Endodermal cell (in vitro differentiated cells): Measurements from ENCODE around the gene HIP1. TPM values are rescaled to one million over a fixed set of nuclear protein-coding genes. Genes with fewer than 3 reads are reported as not detected.

Experiments used
- DNase-seq: peaks from one replicate; pipeline ENCODE4 v3.0.0-alpha.2; 2017
- H3K27ac ChIP-seq: 2 replicates; pipeline ENCODE4 v1.5.1; 2013; ENCODE audit warnings: mild to moderate bottlenecking, low read depth, low read length, moderate library complexity
- H3K27me3 ChIP-seq: 2 replicates; pipeline ENCODE4 v1.6.1; 2013; ENCODE audit warnings: mild to moderate bottlenecking, low read length, moderate library complexity; ENCODE audit not compliant: insufficient read depth, control insufficient read depth, poor library complexity, severe bottlenecking
- H3K36me3 ChIP-seq: 2 replicates; pipeline ENCODE4 v1.7.0; 2013; ENCODE audit warnings: mild to moderate bottlenecking, low read length, moderate library complexity; ENCODE audit not compliant: control insufficient read depth, insufficient read depth
- H3K4me1 ChIP-seq: one replicate; pipeline ENCODE4 v1.7.0; 2013; ENCODE audit warnings: low read length; ENCODE audit not compliant: control insufficient read depth, insufficient read depth
- H3K4me3 ChIP-seq: 2 replicates; pipeline ENCODE4 v1.5.1; 2013; ENCODE audit warnings: mild to moderate bottlenecking, low read length, moderate library complexity
- H3K9ac ChIP-seq: 2 replicates; pipeline ENCODE4 v1.6.1; 2013; ENCODE audit warnings: mild to moderate bottlenecking, low read length, moderate library complexity; ENCODE audit not compliant: poor library complexity, severe bottlenecking; ENCODE audit errors: extremely low read depth
- H3K9me3 ChIP-seq: 2 replicates; pipeline ENCODE4 v1.6.1; 2013; ENCODE audit warnings: mild to moderate bottlenecking, low read length, moderate library complexity; ENCODE audit not compliant: control insufficient read depth
- H3K27ac Mint-ChIP-seq: 2 replicates; pipeline ENCODE4 v1.8.0; 2020; ENCODE audit warnings: mixed read lengths
- H3K27me3 Mint-ChIP-seq: 2 replicates; pipeline ENCODE4 v1.8.0; 2021; ENCODE audit warnings: mild to moderate bottlenecking, mixed read lengths; ENCODE audit not compliant: insufficient read depth
- H3K36me3 Mint-ChIP-seq: 2 replicates; pipeline ENCODE4 v1.8.0; 2020; ENCODE audit warnings: low read depth, mixed read lengths
- H3K4me1 Mint-ChIP-seq: 2 replicates; pipeline ENCODE4 v1.8.0; 2020; ENCODE audit warnings: mixed read lengths
- H3K4me3 Mint-ChIP-seq: 2 replicates; pipeline ENCODE4 v1.8.0; 2020; ENCODE audit warnings: mild to moderate bottlenecking, moderate library complexity, mixed read lengths
- H3K9me3 Mint-ChIP-seq: 2 replicates; pipeline ENCODE4 v1.8.0; 2020; ENCODE audit warnings: mild to moderate bottlenecking, mixed read lengths
- WGBS, 2 experiments: methylation state at CpG; one replicate each; pipeline versions ENCODE4 v1.1.5 to v1.1.7; 2013; ENCODE audit warnings: missing lambda C conversion rate in 2 of 2, mixed read lengths in 1 of 2; ENCODE audit not compliant: insufficient coverage in 1 of 2, insufficient read length in 1 of 2; 5-methylcytosine and 5-hydroxymethylcytosine counted together
- total RNA-seq, 2 donors: library from RNA; stranded (reverse); fragmentation: NEBNext Ultra II Directional in 1 of 2; extraction: Animal tissue kit (Norgen Biotek cat#: 25700) in 1 of 2; gene quantifications; 2 replicates in 1 of 2; 3 replicates in 1 of 2; pipeline ENCODE4 v1.2.1, GENCODE V29; 2021
- TF ChIP-seq, protein P1 (sequence below): fragments of 200-600 bp; sonication (generic); conservative IDR thresholded peaks from 2 replicates; pipeline ENCODE4 v1.5.0; 2021; ENCODE audit warnings: antibody characterized with exemption, mild to moderate bottlenecking

The HIP1 gene
- total RNA-seq, 2 donors from 2014 or later = 64.7 to 70.0 TPM

DNA sequence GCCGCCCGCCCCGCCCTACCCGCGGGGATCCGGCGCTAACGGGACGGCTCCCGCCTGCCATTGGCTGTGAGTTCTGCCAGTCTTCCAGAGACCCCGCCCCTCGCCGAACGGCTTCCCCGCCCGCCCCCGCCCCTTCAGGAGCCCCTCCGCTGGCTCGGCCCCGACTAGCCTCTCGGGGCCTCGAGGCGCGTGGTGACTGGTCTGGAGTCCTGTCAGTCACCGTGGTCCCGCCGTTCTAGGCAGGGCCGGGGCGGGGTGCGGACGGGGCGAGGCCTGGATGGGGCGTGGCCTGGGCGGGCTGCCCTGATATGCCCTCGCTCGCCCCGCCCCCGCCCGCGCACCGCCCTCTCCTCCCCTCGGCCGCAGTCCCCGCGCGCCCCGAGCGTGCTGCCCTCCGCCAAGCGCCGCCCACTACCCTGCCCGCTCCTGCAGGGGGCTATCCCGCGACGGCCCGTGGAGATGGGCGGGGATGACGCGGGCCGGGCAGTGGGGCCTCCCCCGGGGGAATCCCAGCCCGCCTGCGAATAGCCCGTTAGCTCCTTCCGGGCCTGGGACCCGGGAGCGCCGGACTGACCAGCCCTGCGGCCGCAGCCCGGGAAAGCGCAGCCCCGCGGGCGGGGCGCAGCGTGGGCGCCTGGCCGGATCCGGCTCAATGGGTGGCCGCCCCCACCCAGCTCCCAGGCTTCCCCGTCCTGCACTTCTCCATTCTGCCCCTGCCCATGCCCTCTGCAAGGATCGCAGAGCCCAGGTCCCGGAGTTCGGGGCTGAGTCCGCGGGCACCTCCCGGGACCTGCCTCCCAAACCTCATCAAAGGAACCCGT lies 444 bp upstream of the HIP1 start:
- Mint-ChIP-seq H3K27ac (peak overlapping the region; percentile 89), H3K36me3 (no peaks in the 10 kb centered on the region), H3K9me3 (no peaks in the 10 kb centered on the region), H3K4me3 (peak overlapping the region; percentile 86), H3K4me1 (peaks cover 20% of the 10 kb centered on the region), H3K27me3 (peaks cover 29% of the 10 kb centered on the region)
- peak overlapping the region; percentile 87 for H3K4me3 ChIP-seq
- H3K4me1 ChIP-seq = no peaks in the 10 kb centered on the region
- H3K27ac ChIP-seq = no peak overlapping the region
- no peaks in the 10 kb centered on the region for H3K36me3 ChIP-seq
- H3K9ac ChIP-seq = peak overlapping the region; percentile 4
- DNase-seq = peak; percentile 100
- TF ChIP-seq, protein P1, sequence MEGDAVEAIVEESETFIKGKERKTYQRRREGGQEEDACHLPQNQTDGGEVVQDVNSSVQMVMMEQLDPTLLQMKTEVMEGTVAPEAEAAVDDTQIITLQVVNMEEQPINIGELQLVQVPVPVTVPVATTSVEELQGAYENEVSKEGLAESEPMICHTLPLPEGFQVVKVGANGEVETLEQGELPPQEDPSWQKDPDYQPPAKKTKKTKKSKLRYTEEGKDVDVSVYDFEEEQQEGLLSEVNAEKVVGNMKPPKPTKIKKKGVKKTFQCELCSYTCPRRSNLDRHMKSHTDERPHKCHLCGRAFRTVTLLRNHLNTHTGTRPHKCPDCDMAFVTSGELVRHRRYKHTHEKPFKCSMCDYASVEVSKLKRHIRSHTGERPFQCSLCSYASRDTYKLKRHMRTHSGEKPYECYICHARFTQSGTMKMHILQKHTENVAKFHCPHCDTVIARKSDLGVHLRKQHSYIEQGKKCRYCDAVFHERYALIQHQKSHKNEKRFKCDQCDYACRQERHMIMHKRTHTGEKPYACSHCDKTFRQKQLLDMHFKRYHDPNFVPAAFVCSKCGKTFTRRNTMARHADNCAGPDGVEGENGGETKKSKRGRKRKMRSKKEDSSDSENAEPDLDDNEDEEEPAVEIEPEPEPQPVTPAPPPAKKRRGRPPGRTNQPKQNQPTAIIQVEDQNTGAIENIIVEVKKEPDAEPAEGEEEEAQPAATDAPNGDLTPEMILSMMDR = no peak
- H3K9me3 ChIP-seq = no peaks in the 10 kb centered on the region
- 0% methylated on average over 18 to 89 of the region's 89 CpGs for WGBS, 2 experiments
- H3K27me3 ChIP-seq = peaks cover 16% of the 10 kb centered on the region

DNA sequence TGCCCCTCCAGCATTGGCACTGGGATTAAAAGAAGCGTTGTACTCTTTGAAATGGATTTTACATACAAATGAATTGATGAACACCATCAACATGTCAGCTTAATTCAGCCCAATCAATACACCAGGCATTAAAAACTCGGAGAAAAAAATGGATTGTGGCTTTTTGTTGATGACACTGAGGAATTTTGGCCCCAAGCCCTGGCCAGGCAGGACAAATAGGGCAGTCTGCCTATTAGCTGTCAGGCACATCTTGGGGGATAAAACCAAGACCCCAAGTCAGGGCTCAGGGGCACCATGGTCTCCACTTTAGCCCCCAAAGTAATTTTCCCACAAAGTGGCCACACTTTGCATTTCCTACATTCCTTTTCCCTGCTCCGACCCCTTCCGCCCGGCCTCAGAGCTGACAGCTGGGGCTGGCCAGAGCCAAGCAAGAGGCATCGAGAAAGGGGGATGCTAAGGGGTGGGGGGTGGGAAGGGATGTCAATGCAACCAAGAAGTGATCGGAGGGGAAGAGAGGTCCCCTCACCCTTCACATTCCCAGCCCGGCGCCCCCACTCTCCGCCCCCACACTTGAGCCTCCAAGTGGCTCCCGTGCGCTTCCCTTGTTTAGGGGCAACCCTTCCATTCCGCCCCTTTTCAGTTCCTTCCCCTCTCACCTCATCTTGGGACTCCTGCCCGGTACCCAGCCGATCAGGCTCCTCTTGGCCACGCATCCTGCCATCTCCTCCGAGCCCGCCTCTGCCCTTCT lies 711 bp downstream of the HIP1 start:
- TF ChIP-seq, protein P1 = no peak
- Histone ChIP-seq H3K36me3 (no peaks in the 10 kb centered on the region), H3K27me3 (peaks cover 16% of the 10 kb centered on the region), H3K4me1 (no peaks in the 10 kb centered on the region), H3K9ac (no peak overlapping the region), H3K4me3 (peak overlapping the region; percentile 87), H3K27ac (no peak overlapping the region), H3K9me3 (no peaks in the 10 kb centered on the region)
- Mint-ChIP-seq H3K27me3 (peaks cover 29% of the 10 kb centered on the region), H3K9me3 (no peaks in the 10 kb centered on the region), H3K36me3 (no peaks in the 10 kb centered on the region), H3K4me3 (peak overlapping the region; percentile 86), H3K4me1 (peaks cover 20% of the 10 kb centered on the region), H3K27ac (peak overlapping the region; percentile 39)
- peak; percentile 80 for DNase-seq
- WGBS, 2 experiments = 6 to 13% methylated on average over 7 to 16 of the region's 18 CpGs

DNA sequence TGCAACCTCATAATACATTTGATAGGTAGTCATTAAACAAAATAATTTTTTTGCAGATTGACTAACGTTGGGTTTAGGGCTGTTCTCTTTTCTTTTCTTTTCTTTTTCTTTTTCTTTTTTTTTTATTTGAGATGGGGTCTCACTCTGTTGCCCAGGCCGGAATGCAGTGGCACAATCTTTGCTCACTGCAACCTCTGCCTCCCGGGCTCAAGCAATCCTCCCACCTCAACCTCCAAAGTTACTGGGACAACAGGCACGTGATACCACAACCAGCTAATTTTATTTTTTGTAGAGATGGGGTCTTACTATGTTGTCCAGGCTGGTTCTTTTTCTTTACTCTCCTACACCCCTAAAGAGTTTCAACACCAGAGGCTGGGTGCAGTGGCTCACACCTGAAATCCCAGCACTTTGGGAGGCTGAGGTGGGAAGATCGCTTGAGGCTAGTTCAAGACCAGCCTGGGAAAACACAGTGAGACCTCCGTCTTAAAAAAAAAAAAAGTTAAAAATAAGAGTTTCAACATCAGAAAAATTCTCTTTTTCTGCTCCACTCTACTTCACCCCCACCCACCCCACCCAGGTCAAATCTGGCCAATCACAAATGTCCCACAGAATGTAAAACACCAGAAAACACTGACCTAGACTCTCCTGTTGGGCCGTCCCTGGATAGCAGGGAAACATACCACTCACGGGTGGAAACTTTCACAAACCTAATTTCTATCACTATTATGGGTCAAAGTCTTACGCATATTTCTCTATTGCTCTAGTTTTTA lies 3.0 kb downstream of the HIP1 start:
- no peaks in the 10 kb centered on the region for H3K36me3 Mint-ChIP-seq
- no peak for DNase-seq
- no peak overlapping the region for H3K9ac ChIP-seq
- H3K27me3 Mint-ChIP-seq = peaks cover 27% of the 10 kb centered on the region
- no peak overlapping the region for H3K27ac Mint-ChIP-seq
- no peaks in the 10 kb centered on the region for H3K9me3 ChIP-seq
- H3K4me1 Mint-ChIP-seq = peaks cover 18% of the 10 kb centered on the region
- TF ChIP-seq, protein P1 = no peak
- no peak overlapping the region for H3K27ac ChIP-seq
- no peaks in the 10 kb centered on the region for H3K4me1 ChIP-seq
- WGBS, 2 experiments = 93 to 97% methylated on average over 3 to 9 of the region's 9 CpGs
- no peak overlapping the region for H3K4me3 ChIP-seq
- peaks cover 16% of the 10 kb centered on the region for H3K27me3 ChIP-seq
- no peaks in the 10 kb centered on the region for H3K36me3 ChIP-seq
- H3K9me3 Mint-ChIP-seq = no peaks in the 10 kb centered on the region
- no peak overlapping the region for H3K4me3 Mint-ChIP-seq
